Loucy (cell line): Measurements from ENCODE around the gene PDE8A.

Source experiments
- CTCF ChIP-seq: fragments of 200-600 bp; sonication (generic); conservative IDR thresholded peaks from 2 replicates; pipeline ENCODE4 v1.5.1; 2014; ENCODE audit warnings: mild to moderate bottlenecking, antibody characterized with exemption, low read length
- EZH2phosphoT487 ChIP-seq: fragments of 200-600 bp; IDR thresholded peaks from 2 replicates; pipeline ENCODE4 v1.6.1; 2018; ENCODE audit warnings: antibody characterized with exemption, mild to moderate bottlenecking, moderate library complexity, borderline replicate concordance

GRCh38 chr15:85071504-85071903, 89.8 kb downstream of the PDE8A start:
- no peak for TF ChIP-seq CTCF
- TF ChIP-seq EZH2phosphoT487 = no peak
